ENCODE data around the gene PCSK2. TPM values are rescaled to one million over a fixed set of nuclear protein-coding genes. Genes with fewer than 3 reads are reported as not detected.

The PCSK2 gene
- total and polyA plus RNA-seq, 8 donors, result 5.4 to 51.0 (median 9.3) TPM

- WGBS, 2 donors, result 70 to 75% methylated on average over 2 of the region's 2 CpGs
Observed at GRCh38 chr20:17316316-17317038, 89.6 kb downstream of the PCSK2 start.

GRCh38 chr20:17317341-17317740 is 90.5 kb downstream of the PCSK2 start:
- H3K9me3 ChIP-seq, result no peaks in the 10 kb centered on the region
- H3K36me3 ChIP-seq, result no peaks in the 10 kb centered on the region
- H3K27me3 ChIP-seq, result no peaks in the 10 kb centered on the region
- WGBS, 2 donors, result 29 to 39% methylated on average over 2 of the region's 2 CpGs
- H3K4me1 ChIP-seq, result no peaks in the 10 kb centered on the region
- no peak for DNase-seq
- no peak overlapping the region for H3K27ac ChIP-seq
- intact Hi-C loops (cut with DNase I), result no loop called here
- FAIRE-seq, result no peak
- no peak for TF ChIP-seq CTCF (IDR thresholded peaks at IDR 0.05)
- peak in 1 of 4 donors; percentile 16 for ATAC-seq
- no peak overlapping the region for H3K4me3 ChIP-seq

More at GRCh38 chr20:17316316-17317038, 89.6 kb downstream of the PCSK2 start:
- DNase-seq (no peak), ATAC-seq (no peak), FAIRE-seq (no peak)
- no peaks in the 10 kb centered on the region for H3K9me3 ChIP-seq
- no peak for TF ChIP-seq CTCF (IDR thresholded peaks at IDR 0.05)
- intact Hi-C loops (cut with DNase I), result no loop called here
- no peaks in the 10 kb centered on the region for H3K36me3 ChIP-seq
- H3K27ac ChIP-seq, result no peak overlapping the region
- H3K4me3 ChIP-seq, result no peak overlapping the region
- no peaks in the 10 kb centered on the region for H3K27me3 ChIP-seq
- H3K4me1 ChIP-seq, result no peaks in the 10 kb centered on the region

GRCh38 chr20:17320456-17320855 is 93.6 kb downstream of the PCSK2 start:
- H3K4me3 ChIP-seq, result no peak overlapping the region
- H3K27ac ChIP-seq, result no peak overlapping the region
- no peak for FAIRE-seq
- no peak for TF ChIP-seq CTCF (IDR thresholded peaks at IDR 0.05)
- no peaks in the 10 kb centered on the region for H3K27me3 ChIP-seq
- H3K4me1 ChIP-seq, result no peaks in the 10 kb centered on the region
- no peaks in the 10 kb centered on the region for H3K9me3 ChIP-seq
- ATAC-seq, result no peak
- intact Hi-C loops (cut with DNase I), result no loop called here
- H3K36me3 ChIP-seq, result no peaks in the 10 kb centered on the region
- 82 to 85% methylated on average over 2 of the region's 2 CpGs for WGBS, 2 donors
- no peak for DNase-seq

GRCh38 chr20:17326096-17326495 is 99.3 kb downstream of the PCSK2 start:
- WGBS, 2 donors, result 61 to 80% methylated on average over 2 of the region's 2 CpGs
- TF ChIP-seq CTCF (IDR thresholded peaks at IDR 0.05), result no peak
- no peak for DNase-seq
- intact Hi-C loops (cut with DNase I), result no loop called here
- Histone ChIP-seq H3K9me3 (no peaks in the 10 kb centered on the region), H3K4me1 (no peaks in the 10 kb centered on the region), H3K36me3 (no peaks in the 10 kb centered on the region), H3K27me3 (peaks cover 0 to 5% (median 0%) of the 10 kb centered on the region in 4 donors), H3K27ac (no peak overlapping the region), H3K4me3 (no peak overlapping the region)
- ATAC-seq, result no peak
- no peak for FAIRE-seq
